Psoas muscle (tissue), 8 donors: Measurements from ENCODE around the gene ATL1. TPM values are rescaled to one million over a fixed set of nuclear protein-coding genes. Genes with fewer than 3 reads are reported as not detected.

Experiments used
- ATAC-seq, 4 donors: fragments of 200-7000 bp; cut with Tn5 transposase; one replicate each; pipeline ENCODE4 v1.9.1; 2020; ENCODE audit warnings: moderate library complexity in 3 of 4, mild to moderate bottlenecking in 2 of 4
- DNase-seq, 2 donors: peaks; one replicate each; pipeline ENCODE4 v3.0.0-alpha.2; 2020
- H3K27ac ChIP-seq: fragments of 200-600 bp; one replicate; pipeline ENCODE4 v1.8.0; 2022
- H3K27me3 ChIP-seq, 3 donors: fragments of 200-600 bp in 1 of 3; one replicate each; pipeline versions ENCODE4 v1.6.1 to v1.8.0; 2013 to 2022; ENCODE audit warnings: low read length in 2 of 3, mild to moderate bottlenecking in 2 of 3, moderate library complexity in 1 of 3; ENCODE audit not compliant: insufficient read depth in 3 of 3
- H3K36me3 ChIP-seq, 2 donors: fragments of 200-600 bp in 1 of 2; one replicate each; pipeline versions ENCODE4 v1.6.1 to v1.8.0; 2013 to 2022; ENCODE audit warnings: low read depth in 1 of 2, mild to moderate bottlenecking in 1 of 2, moderate library complexity in 1 of 2; ENCODE audit not compliant: insufficient read depth in 1 of 2
- H3K4me1 ChIP-seq: fragments of 200-600 bp; one replicate; pipeline ENCODE4 v1.8.0; 2022
- H3K4me3 ChIP-seq: fragments of 200-600 bp; one replicate; pipeline ENCODE4 v1.8.0; 2022; ENCODE audit warnings: mild to moderate bottlenecking
- H3K9me3 ChIP-seq: fragments of 200-600 bp; one replicate; pipeline ENCODE4 v1.8.0; 2022
- WGBS, 3 donors: extraction: QIAGEN DNeasy Blood & Tissue Kit; methylation state at CpG; one replicate each; pipeline versions ENCODE4 v1.1.6 to v1.1.7; 2013; 5-methylcytosine and 5-hydroxymethylcytosine counted together
- intact Hi-C, 2 donors: fragments of 100-400 bp; cut with DNase I; formaldehyde crosslinking; loops; one replicate each; pipeline versions ENCODE4 v1.11.0 to v1.14.2; 2022
- polyA plus RNA-seq, 3 donors: library from polyadenylated mRNA; stranded (reverse); fragments of 200-250 nt; gene quantifications; one replicate each; pipeline ENCODE4 v1.2.3, GENCODE V29; 2013
- total RNA-seq, 4 donors: library from RNA; stranded (reverse); fragmentation: NEBNext Ultra II Directional in 2 of 4; extraction: Animal tissue kit (Norgen Biotek cat#: 25700) in 2 of 4; gene quantifications; one replicate each; pipeline versions ENCODE4 v1.2.1 to v1.2.4, GENCODE V29; 2021 to 2023
- TF ChIP-seq, protein P1 (sequence below): fragments of 200-600 bp; IDR thresholded peaks from one replicate; pipeline ENCODE4 v1.8.0; 2022; ENCODE audit warnings: antibody characterized with exemption
- donor health status: healthy with polysubstance abuse.
- donor health status: DM: no; HTN: no; CAD: no; lungs with moderate emphysema.
- donor health status: Bipolar disorder and iron deficiency.
- donor health status: healthy.
- donor health status: DM: yes; HTN: yes; CAD: no.
- donor health status: DM: no; HTN: no; CAD: no.
- donor health status: DM: no; HTN: no; CAD: no.
- donor health status: DM: yes; HTN: yes; CAD: no.

The ATL1 gene
- total and polyA plus RNA-seq, 7 donors, result 0.43 to 1.4 (median 0.64) TPM

DNA sequence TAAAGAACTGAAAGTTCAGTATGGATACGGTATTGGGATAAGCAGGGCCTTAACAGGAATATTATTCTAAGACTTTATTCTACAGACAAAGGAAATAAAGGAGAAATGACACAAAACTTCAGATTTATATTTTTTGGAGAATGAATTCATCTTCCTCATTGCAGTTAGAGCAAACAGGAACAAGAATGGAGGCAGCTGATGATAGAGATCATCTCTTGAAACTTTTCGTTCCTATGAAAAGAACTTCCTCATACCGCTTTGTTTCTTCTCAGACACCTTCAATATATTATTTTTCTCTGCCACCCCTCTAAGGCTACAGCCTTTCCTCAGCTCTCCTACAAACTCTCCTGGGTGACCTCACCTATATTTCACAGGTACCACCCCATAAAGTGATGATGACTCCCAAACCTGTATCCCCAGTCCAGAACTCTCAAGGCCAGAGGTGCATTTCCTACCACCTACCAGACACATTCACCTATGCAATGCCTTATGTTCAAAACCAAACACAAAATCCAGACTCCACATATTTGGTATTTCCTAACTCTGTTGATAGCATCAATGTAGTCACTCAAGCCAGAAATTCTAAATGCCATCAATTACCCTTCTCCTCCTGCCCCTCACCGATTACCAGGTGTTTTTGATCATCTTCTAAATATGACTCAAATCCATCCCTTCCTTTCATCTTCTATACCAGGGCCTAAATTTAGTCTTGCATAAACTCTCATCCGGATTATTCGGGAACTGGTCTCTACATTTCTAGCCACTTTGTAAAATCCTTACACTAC is 35.0 kb upstream of the ATL1 start:
- Histone ChIP-seq H3K36me3 (no peaks in the 10 kb centered on the region), H3K4me1 (peaks cover 19% of the 10 kb centered on the region), H3K9me3 (no peaks in the 10 kb centered on the region), H3K4me3 (no peak overlapping the region), H3K27me3 (no peaks in the 10 kb centered on the region), H3K27ac (no peak overlapping the region)
- WGBS, 3 donors, result 85 to 90% (median 90%) methylated on average over 6 of the region's 6 CpGs
- TF ChIP-seq, protein P1, sequence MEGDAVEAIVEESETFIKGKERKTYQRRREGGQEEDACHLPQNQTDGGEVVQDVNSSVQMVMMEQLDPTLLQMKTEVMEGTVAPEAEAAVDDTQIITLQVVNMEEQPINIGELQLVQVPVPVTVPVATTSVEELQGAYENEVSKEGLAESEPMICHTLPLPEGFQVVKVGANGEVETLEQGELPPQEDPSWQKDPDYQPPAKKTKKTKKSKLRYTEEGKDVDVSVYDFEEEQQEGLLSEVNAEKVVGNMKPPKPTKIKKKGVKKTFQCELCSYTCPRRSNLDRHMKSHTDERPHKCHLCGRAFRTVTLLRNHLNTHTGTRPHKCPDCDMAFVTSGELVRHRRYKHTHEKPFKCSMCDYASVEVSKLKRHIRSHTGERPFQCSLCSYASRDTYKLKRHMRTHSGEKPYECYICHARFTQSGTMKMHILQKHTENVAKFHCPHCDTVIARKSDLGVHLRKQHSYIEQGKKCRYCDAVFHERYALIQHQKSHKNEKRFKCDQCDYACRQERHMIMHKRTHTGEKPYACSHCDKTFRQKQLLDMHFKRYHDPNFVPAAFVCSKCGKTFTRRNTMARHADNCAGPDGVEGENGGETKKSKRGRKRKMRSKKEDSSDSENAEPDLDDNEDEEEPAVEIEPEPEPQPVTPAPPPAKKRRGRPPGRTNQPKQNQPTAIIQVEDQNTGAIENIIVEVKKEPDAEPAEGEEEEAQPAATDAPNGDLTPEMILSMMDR, result no peak
- DNase-seq (no peak), ATAC-seq (no peak)
- intact Hi-C loops, result no loop called here

DNA sequence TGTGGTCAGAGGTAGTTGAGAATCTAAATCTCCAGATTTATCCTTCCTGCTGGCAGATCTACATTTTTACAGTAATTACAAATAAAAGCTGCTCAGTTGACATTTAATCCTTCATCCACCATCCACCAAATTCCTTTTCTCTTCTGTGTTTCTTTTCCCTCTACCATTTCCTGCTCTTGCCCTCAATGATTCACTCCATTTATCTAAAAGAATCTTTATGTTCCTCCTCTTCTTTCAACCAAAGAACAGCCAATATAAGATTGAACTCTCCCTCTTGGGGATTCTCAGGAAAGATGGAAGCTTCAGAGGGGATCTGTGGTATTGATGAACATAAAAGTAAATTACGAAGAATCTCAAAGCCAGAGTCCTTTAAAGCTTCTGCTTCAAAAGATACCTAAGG is 31.9 kb upstream of the ATL1 start:
- no peak overlapping the region for H3K4me3 ChIP-seq
- TF ChIP-seq, protein P1, result no peak
- H3K4me1 ChIP-seq, result peaks cover 28% of the 10 kb centered on the region
- H3K36me3 ChIP-seq, result no peaks in the 10 kb centered on the region
- DNase-seq (no peak), ATAC-seq (no peak)
- no peaks in the 10 kb centered on the region for H3K27me3 ChIP-seq
- H3K9me3 ChIP-seq, result no peaks in the 10 kb centered on the region
- no peak overlapping the region for H3K27ac ChIP-seq
- intact Hi-C loops, result no loop called here
- 97 to 100% (median 100%) methylated on average over 1 of the region's 1 CpG for WGBS, 3 donors

DNA sequence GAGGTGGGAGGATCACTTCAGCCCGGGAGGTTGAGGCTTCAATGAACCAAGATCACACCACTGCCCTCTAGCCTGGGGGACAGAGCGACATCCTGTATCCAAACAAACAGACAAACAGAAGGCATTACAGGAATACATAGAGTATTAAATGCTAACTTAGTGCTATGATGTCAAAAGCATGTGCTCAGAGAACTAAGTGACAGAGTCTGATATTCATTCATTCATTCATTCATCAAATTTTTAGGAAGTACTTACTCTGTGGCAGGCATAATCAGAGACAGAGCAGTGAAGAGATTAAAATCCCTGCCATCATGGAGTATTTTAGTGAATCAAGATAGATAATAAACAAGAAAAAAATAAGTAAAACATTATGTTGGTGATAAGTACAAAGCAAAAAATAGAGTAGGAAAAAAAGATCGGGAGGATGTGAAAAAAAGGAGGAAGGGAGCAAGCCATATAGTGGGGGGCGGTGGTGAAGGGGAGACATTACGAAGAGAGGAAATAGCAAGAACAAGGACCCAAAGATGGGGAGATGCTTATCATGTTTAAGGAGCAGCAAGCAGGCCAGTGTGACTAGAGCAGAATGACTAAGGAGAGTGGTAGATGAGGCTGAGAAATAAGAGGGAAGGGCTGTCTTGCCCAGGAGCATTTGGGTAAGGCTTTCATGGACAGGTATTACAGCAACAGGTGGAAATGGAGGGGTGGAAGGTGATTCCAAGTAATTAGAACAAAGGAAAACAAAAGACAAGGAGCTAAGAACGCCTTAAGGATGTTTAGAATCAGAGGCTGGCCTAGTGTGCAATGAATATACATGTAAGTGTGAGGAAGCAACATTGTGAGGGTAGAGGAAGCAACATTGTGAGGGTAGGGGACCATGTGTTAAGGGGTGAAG is 30.4 kb upstream of the ATL1 start:
- whole genome bisulfite sequencing, 3 donors, result 73 to 77% (median 76%) methylated on average over 6 of the region's 6 CpGs

DNA sequence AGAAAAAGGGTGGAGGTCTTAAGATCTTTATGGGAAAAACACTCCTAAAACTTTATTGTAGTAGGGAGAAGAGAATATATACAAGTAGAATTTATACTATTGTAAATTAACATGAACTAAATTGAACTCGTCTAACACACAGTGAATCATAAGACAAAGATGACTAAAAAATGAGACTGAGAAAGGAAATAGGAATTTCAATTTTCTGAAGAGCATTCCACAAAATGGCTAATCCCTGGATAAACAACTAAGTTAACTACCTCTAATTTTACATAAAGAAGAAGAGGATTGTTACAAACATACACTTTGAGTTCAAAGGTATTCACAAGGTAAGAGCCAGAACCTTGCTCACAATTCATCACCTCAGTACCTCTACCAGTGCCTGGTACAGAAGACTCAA is 29.6 kb upstream of the ATL1 start:
- TF ChIP-seq, protein P1, result no peak
- DNase-seq (no peak), ATAC-seq (no peak)
- peak overlapping the region; percentile 92 for H3K4me3 ChIP-seq
- intact Hi-C loops, result loop anchor here (5.0 kb wide), 3 partner anchors 188 to 668 kb away; partner anchors contain the start of genes DMAC2L (in 1 of the 2) and L2HGDH (in 1 of the 2)
- no peak overlapping the region for H3K27ac ChIP-seq
- no peaks in the 10 kb centered on the region for H3K36me3 ChIP-seq
- H3K27me3 ChIP-seq, result no peaks in the 10 kb centered on the region
- H3K9me3 ChIP-seq, result no peaks in the 10 kb centered on the region
- 44 to 54% (median 48%) methylated on average over 1 of the region's 1 CpG for WGBS, 3 donors
- H3K4me1 ChIP-seq, result peaks cover 29% of the 10 kb centered on the region

More for the DNA sequence above, 30.4 kb upstream of the ATL1 start:
- DNase-seq (no peak), ATAC-seq (no peak)
- TF ChIP-seq, protein P1, result no peak
- Histone ChIP-seq H3K27ac (no peak overlapping the region), H3K36me3 (no peaks in the 10 kb centered on the region), H3K4me3 (peak overlapping the region; percentile 92), H3K27me3 (no peaks in the 10 kb centered on the region), H3K9me3 (no peaks in the 10 kb centered on the region), H3K4me1 (peaks cover 30% of the 10 kb centered on the region)
- intact Hi-C loops, result loop anchor here (5.0 kb wide), 3 partner anchors 187 to 667 kb away; partner anchors contain the start of genes DMAC2L (in 1 of the 2) and L2HGDH (in 1 of the 2)
